HS-27A (cell line): ENCODE measurements around the gene DCP2.

Experiments
- DNase-seq: peaks from one replicate; pipeline ENCODE4 v3.0.0-alpha.2; 2012; ENCODE audit warnings: low read depth, missing footprints

DCP2 gene

GRCh38 chr5:113047733-113048652 lies 71.4 kb downstream of the DCP2 start:
- DNase-seq, result no peak

GRCh38 chr5:113048931-113049330 lies 72.3 kb downstream of the DCP2 start:
- DNase-seq, result no peak

GRCh38 chr5:113050721-113051382 lies 74.3 kb downstream of the DCP2 start:
- DNase-seq, result no peak

GRCh38 chr5:113052041-113052795 lies 75.6 kb downstream of the DCP2 start:
- DNase-seq, result no peak

- DNase-seq, result no peak
These were observed 77.0 kb downstream of the DCP2 start for GRCh38 chr5:113053511-113053995.

GRCh38 chr5:113054899-113055298 lies 78.3 kb downstream of the DCP2 start:
- DNase-seq, result no peak

- no peak for DNase-seq
These were observed 80.4 kb downstream of the DCP2 start for GRCh38 chr5:113056988-113057387.

- DNase-seq, result no peak
These were observed 81.0 kb downstream of the DCP2 start for GRCh38 chr5:113057557-113057984.

GRCh38 chr5:113058269-113058668 lies 81.7 kb downstream of the DCP2 start:
- DNase-seq, result no peak

- no peak for DNase-seq
These were observed 82.2 kb downstream of the DCP2 start for GRCh38 chr5:113058706-113059226.

GRCh38 chr5:113059232-113060040 lies 82.8 kb downstream of the DCP2 start:
- DNase-seq, result no peak

GRCh38 chr5:113060408-113061025 lies 83.9 kb downstream of the DCP2 start:
- DNase-seq, result no peak

GRCh38 chr5:113061846-113062780 lies 85.5 kb downstream of the DCP2 start:
- no peak for DNase-seq

GRCh38 chr5:113062869-113063508 lies 86.4 kb downstream of the DCP2 start:
- no peak for DNase-seq

GRCh38 chr5:113063927-113064326 lies 87.3 kb downstream of the DCP2 start:
- no peak for DNase-seq

GRCh38 chr5:113064806-113065205 lies 88.2 kb downstream of the DCP2 start:
- no peak for DNase-seq

GRCh38 chr5:113065626-113066025 lies 89.0 kb downstream of the DCP2 start:
- no peak for DNase-seq

GRCh38 chr5:113067635-113068344 lies 91.2 kb downstream of the DCP2 start:
- no peak for DNase-seq
